ENCODE data around the gene OR5H6.

DNA sequence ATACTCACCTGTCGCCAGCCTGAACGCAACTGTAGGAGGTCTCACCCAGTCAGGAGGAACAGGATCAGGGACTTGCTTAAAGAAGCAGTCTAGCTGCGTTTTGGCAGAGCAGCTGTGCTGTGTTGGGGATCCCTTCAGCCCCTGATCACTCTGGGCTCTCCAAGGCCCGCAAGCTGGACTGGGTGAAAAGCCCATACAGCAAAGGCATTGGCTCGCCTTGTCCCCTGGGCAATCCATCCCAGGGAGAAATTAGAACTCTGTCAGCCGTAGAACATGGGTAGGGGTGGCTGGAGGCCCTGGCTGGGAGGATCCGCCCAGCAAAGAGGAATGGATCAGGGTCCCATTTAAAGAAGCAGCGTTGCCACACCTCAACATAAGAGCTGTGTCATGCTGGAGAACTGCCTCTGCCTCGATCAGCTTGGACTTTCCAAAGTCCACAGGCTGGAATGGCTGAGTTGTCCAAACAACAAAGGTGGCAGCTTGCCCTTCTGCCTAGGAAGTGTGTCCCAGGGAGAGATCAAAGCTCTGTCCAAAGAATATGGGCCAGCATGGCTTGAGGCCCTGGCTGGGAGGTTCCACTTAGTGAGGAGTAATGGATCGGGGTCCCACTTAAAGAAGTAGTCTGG is 27.4 kb downstream of the OR5H6 start:
- TF ChIP-seq, protein P1, sequence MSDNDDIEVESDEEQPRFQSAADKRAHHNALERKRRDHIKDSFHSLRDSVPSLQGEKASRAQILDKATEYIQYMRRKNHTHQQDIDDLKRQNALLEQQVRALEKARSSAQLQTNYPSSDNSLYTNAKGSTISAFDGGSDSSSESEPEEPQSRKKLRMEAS (IDR thresholded peaks at IDR 0.05), result no peak
- TF ChIP-seq ZBTB7A (IDR thresholded peaks at IDR 0.05; ENCODE audit: low read depth), result no peak
- no peak for TF ChIP-seq EP300 (IDR thresholded peaks at IDR 0.05; ENCODE audit: borderline replicate concordance)
- TF ChIP-seq, protein P2, sequence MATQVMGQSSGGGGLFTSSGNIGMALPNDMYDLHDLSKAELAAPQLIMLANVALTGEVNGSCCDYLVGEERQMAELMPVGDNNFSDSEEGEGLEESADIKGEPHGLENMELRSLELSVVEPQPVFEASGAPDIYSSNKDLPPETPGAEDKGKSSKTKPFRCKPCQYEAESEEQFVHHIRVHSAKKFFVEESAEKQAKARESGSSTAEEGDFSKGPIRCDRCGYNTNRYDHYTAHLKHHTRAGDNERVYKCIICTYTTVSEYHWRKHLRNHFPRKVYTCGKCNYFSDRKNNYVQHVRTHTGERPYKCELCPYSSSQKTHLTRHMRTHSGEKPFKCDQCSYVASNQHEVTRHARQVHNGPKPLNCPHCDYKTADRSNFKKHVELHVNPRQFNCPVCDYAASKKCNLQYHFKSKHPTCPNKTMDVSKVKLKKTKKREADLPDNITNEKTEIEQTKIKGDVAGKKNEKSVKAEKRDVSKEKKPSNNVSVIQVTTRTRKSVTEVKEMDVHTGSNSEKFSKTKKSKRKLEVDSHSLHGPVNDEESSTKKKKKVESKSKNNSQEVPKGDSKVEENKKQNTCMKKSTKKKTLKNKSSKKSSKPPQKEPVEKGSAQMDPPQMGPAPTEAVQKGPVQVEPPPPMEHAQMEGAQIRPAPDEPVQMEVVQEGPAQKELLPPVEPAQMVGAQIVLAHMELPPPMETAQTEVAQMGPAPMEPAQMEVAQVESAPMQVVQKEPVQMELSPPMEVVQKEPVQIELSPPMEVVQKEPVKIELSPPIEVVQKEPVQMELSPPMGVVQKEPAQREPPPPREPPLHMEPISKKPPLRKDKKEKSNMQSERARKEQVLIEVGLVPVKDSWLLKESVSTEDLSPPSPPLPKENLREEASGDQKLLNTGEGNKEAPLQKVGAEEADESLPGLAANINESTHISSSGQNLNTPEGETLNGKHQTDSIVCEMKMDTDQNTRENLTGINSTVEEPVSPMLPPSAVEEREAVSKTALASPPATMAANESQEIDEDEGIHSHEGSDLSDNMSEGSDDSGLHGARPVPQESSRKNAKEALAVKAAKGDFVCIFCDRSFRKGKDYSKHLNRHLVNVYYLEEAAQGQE (IDR thresholded peaks at IDR 0.05; ENCODE audit: low read depth), result no peak
- no peak for TF ChIP-seq TAF1 (IDR thresholded peaks at IDR 0.05; ENCODE audit: low read depth)
- TF ChIP-seq EGR1 (IDR thresholded peaks at IDR 0.05), result no peak
- TF ChIP-seq CREB1 (IDR thresholded peaks at IDR 0.05; ENCODE audit: low read depth), result no peak
- no peak for TF ChIP-seq TCF12 (IDR thresholded peaks at IDR 0.05; ENCODE audit: low read depth)
- no peak for TF ChIP-seq NFIC (IDR thresholded peaks at IDR 0.05)
- no peak for TF ChIP-seq RAD21 (IDR thresholded peaks at IDR 0.05; ENCODE audit: low read depth)
- TF ChIP-seq YY1 (IDR thresholded peaks at IDR 0.05; ENCODE audit: low read depth), result no peak
- TF ChIP-seq FOXM1 (IDR thresholded peaks at IDR 0.05; ENCODE audit: borderline replicate concordance, low read depth), result no peak
- no peak for TF ChIP-seq CEBPB (IDR thresholded peaks at IDR 0.05)
- no peak for TF ChIP-seq TEAD4 (IDR thresholded peaks at IDR 0.05)
